Spleen (tissue), 7 donors: ENCODE measurements around the gene ZSCAN5B.
"Not testable (repeated sequence)": the region's sequence is repeated elsewhere in the genome, so short reads cannot be mapped to it uniquely, and the experiment has no call there.

Experiments
- CTCF ChIP-seq, 11 experiments: fragments of 200-600 bp in 7 of 11; fragments of 450-650 bp in 4 of 11; sonication (generic) in 4 of 11; IDR thresholded peaks in 8 of 11; conservative IDR thresholded peaks in 3 of 11; 1 replicate in 7 of 11; 2 replicates in 4 of 11; pipeline versions ENCODE4 v1.4.0 to v1.8.0; 2016 to 2021; ENCODE audit warnings: antibody characterized with exemption in 11 of 11, inconsistent platforms in 4 of 11, mild to moderate bottlenecking in 1 of 11
- POLR2A ChIP-seq, 3 donors: fragments of 450-650 bp; IDR thresholded peaks; one replicate each; pipeline ENCODE4 v1.5.1; 2017; ENCODE audit warnings: antibody characterized with exemption in 3 of 3, mild to moderate bottlenecking in 1 of 3
- POLR2AphosphoS5 ChIP-seq, 3 donors: sonication (generic); formaldehyde crosslinking; IDR thresholded peaks; one replicate each; pipeline ENCODE4 v1.5.1; 2017; ENCODE audit warnings: antibody characterized with exemption in 3 of 3
- donor health status: DM: no; HTN: no; CAD: no; lungs with moderate emphysema.
- donor health status: DM: no; HTN: no; CAD: no.
- donor health status: DM: no; HTN: no; CAD: no.

GRCh38 chr19:56210036-56210435 lies 12.5 kb upstream of the ZSCAN5B start:
- not testable (repeated sequence) for TF ChIP-seq CTCF (IDR thresholded peaks at IDR 0.05 in 8 of 11, conservative IDR thresholded peaks at IDR 0.05 in 3 of 11); POLR2A (IDR thresholded peaks at IDR 0.05); POLR2AphosphoS5 (IDR thresholded peaks at IDR 0.05)
